Activated CD4-positive, alpha-beta T cell treated with anti-CD3 and anti-CD28 coated beads for 36 hours (primary cell): Measurements from ENCODE around the gene SCN1B. TPM values are rescaled to one million over a fixed set of nuclear protein-coding genes. Genes with fewer than 3 reads are reported as not detected.
"Not testable (repeated sequence)": the region's sequence is repeated elsewhere in the genome, so short reads cannot be mapped to it uniquely, and the experiment has no call there.

Source experiments
- ATAC-seq: fragments of 200-7000 bp; cut with Tn5 transposase; one replicate; pipeline ENCODE4 v1.10.0; 2021; ENCODE audit warnings: mild to moderate bottlenecking, moderate library complexity
- CTCF ChIA-PET: fragments of 350-600 bp; sonication (Branson Sonifier 250); formaldehyde crosslinking; loops from one replicate; lab custom pipeline; 2021; ENCODE audit warnings: antibody characterized with exemption; lab: Charles Lee
- POLR2A ChIA-PET: fragments of 350-600 bp; sonication (Branson Sonifier 250); formaldehyde crosslinking; loops from one replicate; lab custom pipeline; 2021; ENCODE audit warnings: antibody characterized with exemption, inconsistent platforms; lab: Charles Lee
- DNase-seq: peaks from one replicate; pipeline ENCODE4 v3.0.0-alpha.2; 2020
- H3K27ac Mint-ChIP-seq: one replicate; pipeline ENCODE4 v1.8.0; 2021; ENCODE audit warnings: mixed read lengths
- H3K27me3 Mint-ChIP-seq: one replicate; pipeline ENCODE4 v1.8.0; 2021; ENCODE audit warnings: mixed read lengths
- H3K36me3 Mint-ChIP-seq: one replicate; pipeline ENCODE4 v1.8.0; 2021; ENCODE audit warnings: low read depth, mixed read lengths
- H3K4me1 Mint-ChIP-seq: one replicate; pipeline ENCODE4 v1.8.0; 2021; ENCODE audit warnings: mixed read lengths
- H3K4me3 Mint-ChIP-seq: one replicate; pipeline ENCODE4 v1.8.0; 2021; ENCODE audit warnings: mild to moderate bottlenecking, moderate library complexity, mixed read lengths
- H3K9me3 Mint-ChIP-seq: one replicate; pipeline ENCODE4 v1.8.0; 2021; ENCODE audit warnings: low read depth, mixed read lengths
- intact Hi-C, 2 experiments: fragments of 100-400 bp; cut with DNase I in 1 of 2; cut with micrococcal nuclease in 1 of 2; formaldehyde crosslinking; loops; one replicate each; pipeline versions ENCODE4 v1.14.2 to v1.15.1; 2022 to 2024; cut with DNase I, micrococcal nuclease
- total RNA-seq, 2 experiments: library from RNA; stranded (reverse); gene quantifications; one replicate each; pipeline ENCODE4 v1.2.3, GENCODE V29; 2021

Gene SCN1B
- total RNA-seq, 2 experiments from 2014 or later: 1.3 to 1.6 TPM

DNA sequence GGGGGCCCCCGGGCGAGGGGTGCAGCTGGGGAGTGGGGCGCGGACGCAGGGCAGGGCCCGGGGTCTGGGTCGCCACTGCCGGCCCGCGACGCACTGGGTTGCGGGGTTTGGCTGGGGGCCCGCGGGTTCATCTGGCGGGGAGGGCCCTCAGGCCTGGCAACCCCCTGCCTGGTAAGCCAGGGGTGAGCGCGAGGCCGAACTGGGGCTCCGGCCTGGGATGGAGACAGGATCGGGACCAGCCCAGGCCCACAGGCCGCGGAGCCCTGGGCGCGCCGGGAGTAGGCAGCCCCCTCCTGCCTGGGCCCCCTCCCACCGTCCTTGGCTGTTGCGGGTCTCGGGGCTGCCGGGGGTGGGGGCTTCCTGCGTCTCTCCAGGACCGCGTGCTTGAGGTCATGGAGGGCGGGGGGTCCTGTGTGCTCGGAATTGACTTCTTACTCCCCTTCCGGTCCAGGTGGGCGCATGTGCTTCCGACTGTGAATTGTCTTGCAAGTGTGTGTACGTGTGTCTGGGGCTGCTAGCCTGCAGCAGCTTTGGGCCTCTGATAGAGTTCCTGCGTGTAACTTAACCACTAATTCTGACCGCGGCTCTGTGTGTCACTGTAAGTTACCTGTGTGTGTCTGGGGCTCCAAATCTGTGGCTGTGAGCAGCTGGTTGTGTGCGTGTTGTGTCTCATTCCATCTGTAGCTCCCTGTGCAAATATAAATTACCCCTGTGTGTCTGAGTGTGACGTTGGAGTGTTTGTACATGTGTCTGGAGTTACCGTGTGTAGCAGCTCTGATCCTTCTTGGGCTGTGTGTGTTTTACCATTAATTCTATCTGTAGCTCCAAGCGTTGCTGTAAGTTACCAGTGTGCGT lies 29.4 kb upstream of the SCN1B start:
- Mint-ChIP-seq H3K4me3 (peak overlapping the region; percentile 100), H3K27ac (peak overlapping the region; percentile 100), H3K9me3 (no peaks in the 10 kb centered on the region), H3K27me3 (no peaks in the 10 kb centered on the region), H3K4me1 (peaks cover 72% of the 10 kb centered on the region), H3K36me3 (peaks cover 45% of the 10 kb centered on the region)
- ChIA-PET POLR2A (interaction anchor here (0.7 to 3.1 kb wide), 4 partner anchors 10 to 163 kb away, joined by 3 to 14 read pairs (median 7); no protein-coding TSS in a partner anchor), CTCF (interaction anchor here (1.0 to 3.4 kb wide), 7 partner anchors 12 to 141 kb away, joined by 4 to 26 read pairs (median 7); partner anchors contain the start of gene FXYD7)
- peak; percentile 24 for ATAC-seq
- intact Hi-C loops: loop anchor here (1.0 to 5.0 kb wide), 5 partner anchors 11 to 1629 kb away; partner anchors contain the start of genes CEBPG (in 1 of the 2), SCGB2B2 (in 1 of the 2), ZNF302 (in 1 of the 2) and ZNF792 (in 1 of the 2)
- peak; percentile 78 for DNase-seq

DNA sequence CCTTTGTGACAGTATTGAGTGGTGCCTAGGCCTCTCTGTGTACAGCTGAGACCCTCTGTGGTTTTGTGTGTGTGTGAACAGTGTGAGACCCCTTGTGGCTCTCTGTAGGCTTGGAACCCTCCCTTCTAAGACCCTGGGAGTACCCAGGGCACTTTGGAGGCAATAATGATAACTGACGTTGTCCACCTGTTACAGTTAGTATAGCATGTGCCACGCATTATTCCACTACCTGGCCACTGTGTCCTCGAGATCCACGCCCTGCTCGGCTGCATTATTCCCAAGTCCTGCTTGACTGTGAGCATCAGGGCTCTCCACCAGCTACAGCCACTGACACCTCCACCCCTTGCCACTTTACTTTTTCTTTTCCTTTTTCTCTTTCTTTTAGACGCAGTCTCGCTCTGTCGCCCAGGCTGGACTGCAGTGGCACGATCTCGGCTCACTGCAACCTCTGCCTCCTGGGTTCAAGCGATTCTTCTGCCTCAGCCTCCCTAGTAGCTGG lies 28.2 kb upstream of the SCN1B start:
- H3K27me3 Mint-ChIP-seq: no peaks in the 10 kb centered on the region
- ChIA-PET CTCF (interaction anchor here (0.7 to 3.4 kb wide), 5 partner anchors 9 to 71 kb away, joined by 3 to 26 read pairs (median 5); no protein-coding TSS in a partner anchor), POLR2A (interaction anchor here (1.6 kb wide), 1 partner anchor 13 kb away, joined by 10 read pairs; no protein-coding TSS in a partner anchor)
- intact Hi-C loops: loop anchor here (5.0 kb wide), 2 partner anchors 40 to 1630 kb away; partner anchors contain the start of genes CEBPG (in 1 of the 2) and ZNF792 (in 1 of the 2)
- peaks cover 56% of the 10 kb centered on the region for H3K36me3 Mint-ChIP-seq
- no peaks in the 10 kb centered on the region for H3K9me3 Mint-ChIP-seq
- H3K27ac Mint-ChIP-seq: peak overlapping the region; percentile 100
- H3K4me3 Mint-ChIP-seq: peak overlapping the region; percentile 100
- ATAC-seq (no peak), DNase-seq (no peak)
- H3K4me1 Mint-ChIP-seq: peaks cover 70% of the 10 kb centered on the region

DNA sequence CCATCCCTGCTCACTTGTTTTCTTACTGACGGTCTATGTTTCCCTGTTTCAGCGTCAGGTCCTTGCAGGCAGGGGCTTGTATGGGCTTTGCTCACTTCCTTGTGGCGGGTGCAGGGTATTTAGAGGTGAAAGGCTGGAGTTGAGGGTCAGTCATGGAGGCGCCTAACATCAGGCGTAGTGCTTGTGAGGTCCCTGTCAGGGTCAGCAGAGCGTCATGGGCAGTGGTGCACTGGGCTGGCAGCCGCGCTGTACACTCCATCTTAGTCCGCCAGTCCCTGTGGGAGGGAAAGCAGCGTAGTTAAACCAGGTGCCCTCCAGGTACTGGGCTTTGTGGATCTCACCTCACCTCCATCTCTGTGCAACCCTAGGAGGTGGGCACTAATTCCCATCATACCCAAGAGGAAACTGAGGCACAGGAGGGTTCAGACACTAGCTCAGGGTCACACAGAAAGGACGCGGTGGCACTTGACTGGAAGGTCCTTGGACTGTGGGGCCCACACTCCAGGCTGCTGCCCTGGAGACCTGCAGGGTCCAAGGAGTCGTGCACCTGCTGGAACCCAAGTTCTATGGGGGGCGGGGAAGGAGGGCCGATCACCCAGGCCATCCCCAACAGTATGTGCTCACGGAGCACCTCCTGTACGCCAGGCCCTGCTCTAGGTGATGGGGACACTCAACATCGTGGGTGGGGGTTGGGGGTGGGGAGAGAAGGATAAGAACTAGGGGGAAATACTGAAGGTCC lies 25.6 kb upstream of the SCN1B start:
- DNase-seq (no peak), ATAC-seq (no peak)
- H3K36me3 Mint-ChIP-seq: peaks cover 63% of the 10 kb centered on the region

DNA sequence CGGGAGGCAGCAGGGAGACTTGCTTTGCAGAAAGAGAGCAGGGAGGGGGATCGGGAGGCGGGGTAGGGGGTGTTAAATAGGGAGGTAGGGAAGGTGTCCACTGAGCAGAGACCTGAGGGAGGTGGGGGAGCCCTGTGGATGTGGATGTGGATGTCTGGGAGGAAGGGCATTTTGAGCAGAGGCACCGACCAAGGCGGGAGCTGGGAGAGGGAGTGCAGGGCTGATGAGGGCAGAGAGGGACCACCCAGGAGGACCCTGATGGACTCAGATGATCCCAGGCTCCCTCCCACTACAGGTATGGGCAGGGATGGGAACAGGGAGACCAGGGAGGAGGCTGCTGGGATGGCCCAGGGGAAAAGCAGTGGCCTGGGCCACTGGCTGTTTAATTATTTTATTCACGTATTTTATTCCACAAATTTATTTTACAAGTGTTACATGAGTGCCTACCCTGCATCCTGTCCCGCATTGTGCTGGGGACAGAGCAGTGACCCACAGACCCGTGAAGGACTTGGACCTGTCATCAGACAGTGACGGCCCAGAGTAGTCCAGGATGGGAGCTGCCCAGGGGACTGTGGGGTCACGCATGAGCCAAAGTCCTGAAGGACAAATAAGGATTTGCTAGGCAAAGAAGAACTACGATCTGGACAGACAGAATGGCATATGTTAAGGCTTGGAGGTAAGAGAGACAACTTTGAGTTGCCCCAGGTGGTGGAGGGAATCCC lies 24.9 kb upstream of the SCN1B start:
- intact Hi-C loops: no loop called here
- H3K4me3 Mint-ChIP-seq: no peak overlapping the region
- DNase-seq: no peak
- peaks cover 66% of the 10 kb centered on the region for H3K36me3 Mint-ChIP-seq
- H3K9me3 Mint-ChIP-seq: no peaks in the 10 kb centered on the region
- H3K27ac Mint-ChIP-seq: peak overlapping the region; percentile 74
- H3K4me1 Mint-ChIP-seq: peaks cover 65% of the 10 kb centered on the region
- ATAC-seq: no peak
- ChIA-PET POLR2A (interaction anchor here (0.6 to 1.0 kb wide), 5 partner anchors 8 to 52 kb away, joined by 3 to 5 read pairs (median 3); no protein-coding TSS in a partner anchor), CTCF (interaction anchor here (0.5 to 10.4 kb wide), 6 partner anchors 20 to 137 kb away, joined by 3 to 124 read pairs (median 4); partner anchors contain the start of gene ZNF30)
- no peaks in the 10 kb centered on the region for H3K27me3 Mint-ChIP-seq

More for the DNA sequence above, 25.6 kb upstream of the SCN1B start:
- intact Hi-C loops: loop anchor here (5.0 kb wide), 2 partner anchors 42 to 1632 kb away; partner anchors contain the start of genes CEBPG (in 1 of the 2) and ZNF792 (in 1 of the 2)
- Mint-ChIP-seq H3K4me1 (peaks cover 62% of the 10 kb centered on the region), H3K9me3 (no peaks in the 10 kb centered on the region), H3K4me3 (peak overlapping the region; percentile 26), H3K27me3 (no peaks in the 10 kb centered on the region), H3K27ac (peak overlapping the region; percentile 51)
- ChIA-PET CTCF (no interaction called here), POLR2A (interaction anchor here (0.6 kb wide), 1 partner anchor 36 kb away, joined by 3 read pairs; no protein-coding TSS in a partner anchor)

DNA sequence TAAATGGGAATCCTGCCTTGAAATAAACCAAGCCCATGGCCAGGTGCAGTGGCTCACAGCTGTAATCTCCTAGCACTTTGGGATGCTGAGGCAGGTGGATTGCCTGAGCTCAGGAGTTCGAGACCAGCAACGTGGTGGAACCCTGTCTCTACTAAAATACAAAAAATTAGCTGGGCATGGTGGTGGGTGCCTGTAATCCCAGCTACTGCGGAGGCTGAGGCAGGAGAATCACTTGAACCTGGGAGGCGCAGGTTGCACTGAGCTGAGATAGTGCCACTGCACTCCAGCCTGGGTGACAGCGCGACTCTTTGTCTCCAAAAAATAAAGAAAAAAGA lies 24.3 kb upstream of the SCN1B start:
- peak overlapping the region; percentile 74 for H3K27ac Mint-ChIP-seq
- H3K9me3 Mint-ChIP-seq, intact Hi-C loops, DNase-seq, H3K27me3 Mint-ChIP-seq, H3K4me3 Mint-ChIP-seq, ATAC-seq: not testable (repeated sequence)
- ChIA-PET CTCF (interaction anchor here (0.5 to 10.4 kb wide), 8 partner anchors 10 to 1081 kb away, joined by 3 to 124 read pairs (median 4); partner anchors contain the start of gene ZNF30), POLR2A (interaction anchor here (0.6 to 1.0 kb wide), 4 partner anchors 8 to 51 kb away, joined by 3 to 5 read pairs (median 4); no protein-coding TSS in a partner anchor)
- H3K4me1 Mint-ChIP-seq: peaks cover 70% of the 10 kb centered on the region
- peaks cover 69% of the 10 kb centered on the region for H3K36me3 Mint-ChIP-seq

DNA sequence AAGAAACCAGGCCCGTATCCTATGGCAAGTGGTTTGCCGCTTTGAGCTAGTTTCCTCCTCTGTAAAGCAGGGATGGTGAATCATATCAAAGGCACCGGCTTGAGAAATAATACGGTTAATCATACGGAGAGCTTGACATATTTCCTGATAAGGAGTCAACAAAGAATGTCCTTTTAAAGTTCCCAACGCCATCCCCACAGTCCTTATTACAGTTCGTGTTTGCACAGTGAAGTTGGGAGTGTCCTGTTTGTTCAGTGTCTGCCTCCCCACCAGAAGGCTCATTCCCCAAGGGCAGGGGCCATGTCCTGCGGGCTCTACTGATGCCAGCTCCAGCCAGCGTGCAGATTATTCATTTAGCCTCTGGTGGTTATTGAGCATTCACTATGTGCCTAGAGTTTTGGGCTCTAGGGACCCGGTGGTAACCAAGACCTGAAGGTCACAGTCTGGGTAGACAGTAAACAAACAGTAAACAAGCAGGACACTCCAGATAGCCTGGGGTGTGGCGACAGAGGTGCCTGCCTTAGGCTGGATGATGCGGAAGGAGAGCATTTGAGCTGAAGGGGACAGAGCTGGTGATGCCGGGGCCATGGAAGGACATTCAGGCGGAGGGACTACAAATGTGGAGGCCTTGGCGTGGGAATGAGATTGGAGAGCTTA lies 23.8 kb upstream of the SCN1B start:
- intact Hi-C loops: no loop called here
- Mint-ChIP-seq H3K27me3 (no peaks in the 10 kb centered on the region), H3K4me1 (peaks cover 72% of the 10 kb centered on the region), H3K4me3 (no peak overlapping the region), H3K9me3 (no peaks in the 10 kb centered on the region), H3K27ac (peak overlapping the region; percentile 42), H3K36me3 (peaks cover 69% of the 10 kb centered on the region)
- ATAC-seq (no peak), DNase-seq (no peak)
- ChIA-PET CTCF (interaction anchor here (0.6 to 10.4 kb wide), 7 partner anchors 10 to 1081 kb away, joined by 3 to 124 read pairs (median 5); partner anchors contain the start of gene ZNF30), POLR2A (interaction anchor here (0.6 to 0.9 kb wide), 3 partner anchors 9 to 51 kb away, joined by 3 to 5 read pairs (median 4); no protein-coding TSS in a partner anchor)

DNA sequence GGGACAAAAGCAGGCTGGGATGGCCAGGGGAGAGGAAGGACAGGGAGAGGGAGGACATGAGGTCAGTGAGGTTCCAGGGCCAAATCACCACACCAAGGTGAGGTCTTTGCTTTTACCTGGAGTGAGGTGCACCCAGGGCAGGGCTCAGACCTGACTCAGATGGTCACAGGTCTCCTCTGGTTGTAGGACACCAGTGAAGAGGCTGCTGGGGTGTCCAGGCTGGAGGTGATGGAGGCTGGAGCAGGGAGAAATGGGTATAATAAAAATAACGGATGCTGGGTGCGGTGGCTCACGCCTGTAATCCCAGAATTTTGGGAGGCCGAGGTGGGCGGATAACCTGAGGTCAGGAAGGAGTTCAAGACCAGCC lies 23.3 kb upstream of the SCN1B start:
- Mint-ChIP-seq H3K4me1 (peaks cover 72% of the 10 kb centered on the region), H3K27ac (peak overlapping the region; percentile 42)

DNA sequence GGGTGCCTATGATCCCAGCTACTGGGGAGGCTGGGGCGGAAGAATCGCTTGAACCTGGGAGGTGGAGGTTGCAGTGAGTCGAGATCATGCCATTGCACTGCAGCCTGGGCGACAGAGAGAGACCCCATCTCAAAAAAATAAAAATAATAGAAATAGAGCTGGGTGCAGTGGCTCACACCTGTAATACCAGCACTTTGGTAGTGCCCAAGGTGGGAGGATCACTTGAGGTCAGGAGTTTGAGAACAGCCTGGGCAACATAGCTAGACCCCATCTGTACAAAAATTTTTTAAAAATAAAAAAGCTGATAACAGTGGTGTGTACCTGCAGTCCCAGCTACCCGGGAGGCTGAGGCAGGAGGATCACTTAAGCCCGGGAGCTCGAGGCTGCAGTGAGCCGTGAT lies 22.8 kb upstream of the SCN1B start:
- CTCF ChIA-PET: interaction anchor here (1.7 to 10.4 kb wide), 2 partner anchors 11 to 34 kb away, joined by 6 to 124 read pairs; no protein-coding TSS in a partner anchor
- H3K27me3 Mint-ChIP-seq, ATAC-seq, H3K9me3 Mint-ChIP-seq, intact Hi-C loops, POLR2A ChIA-PET, H3K4me3 Mint-ChIP-seq, H3K27ac Mint-ChIP-seq, DNase-seq: not testable (repeated sequence)
- peaks cover 72% of the 10 kb centered on the region for H3K4me1 Mint-ChIP-seq
- peaks cover 68% of the 10 kb centered on the region for H3K36me3 Mint-ChIP-seq

More for the DNA sequence above, 23.3 kb upstream of the SCN1B start:
- DNase-seq: no peak
- Mint-ChIP-seq H3K4me3 (no peak overlapping the region), H3K9me3 (no peaks in the 10 kb centered on the region), H3K27me3 (no peaks in the 10 kb centered on the region), H3K36me3 (peaks cover 68% of the 10 kb centered on the region)
- POLR2A ChIA-PET: no interaction called here
- intact Hi-C loops: no loop called here
- ATAC-seq: no peak
- CTCF ChIA-PET: interaction anchor here (1.7 to 10.4 kb wide), 2 partner anchors 11 to 33 kb away, joined by 6 to 124 read pairs; no protein-coding TSS in a partner anchor

DNA sequence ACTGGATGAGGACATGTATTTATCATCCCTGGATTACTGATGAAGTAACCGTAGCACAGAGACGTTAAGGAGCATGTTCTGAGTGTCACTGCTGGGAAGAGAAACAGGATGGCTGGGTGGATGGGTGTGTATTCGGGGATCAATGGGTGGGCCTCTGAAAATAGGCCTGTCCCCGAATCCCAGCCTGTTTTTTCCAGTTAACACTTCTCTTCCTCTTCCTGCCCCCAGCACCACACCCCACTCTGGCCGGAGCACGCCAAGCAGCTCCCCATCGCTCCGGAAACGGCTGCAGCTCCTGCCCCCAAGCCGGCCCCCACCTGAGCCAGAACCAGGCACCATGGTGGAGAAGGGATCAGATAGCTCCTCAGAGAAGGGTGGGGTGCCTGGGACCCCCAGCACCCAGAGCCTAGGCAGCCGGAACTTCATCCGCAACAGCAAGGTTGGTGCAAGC lies 21.4 kb upstream of the SCN1B start:
- H3K4me1 Mint-ChIP-seq: peaks cover 72% of the 10 kb centered on the region
- intact Hi-C loops: no loop called here
- H3K36me3 Mint-ChIP-seq: peaks cover 68% of the 10 kb centered on the region
- ChIA-PET CTCF (interaction anchor here (10.4 kb wide), 1 partner anchor 35 kb away, joined by 124 read pairs; no protein-coding TSS in a partner anchor), POLR2A (interaction anchor here (1.1 kb wide), 1 partner anchor 20 kb away, joined by 3 read pairs; no protein-coding TSS in a partner anchor)
- H3K9me3 Mint-ChIP-seq: no peaks in the 10 kb centered on the region
- H3K27me3 Mint-ChIP-seq: no peaks in the 10 kb centered on the region
- DNase-seq (no peak), ATAC-seq (no peak)
- H3K27ac Mint-ChIP-seq: no peak overlapping the region
- H3K4me3 Mint-ChIP-seq: no peak overlapping the region
